GM19468 (cell line): ENCODE data around the gene ZNF385C.

ENCODE experiments used
- ATAC-seq: cut with Tn5 transposase; IDR thresholded peaks from one replicate; pipeline ENCODE4 v1.9.1; 2021; ENCODE audit warnings: mild to moderate bottlenecking, moderate library complexity, moderate number of reproducible peaks; ENCODE audit not compliant: unreplicated experiment; ENCODE audit errors: extremely low read depth

Gene ZNF385C

GRCh38 chr17:42002175-42002791 is 96.0 kb downstream of the ZNF385C start:
- ATAC-seq, result no peak

- no peak for ATAC-seq
Observed at GRCh38 chr17:42001729-42002128, 96.5 kb downstream of the ZNF385C start.

GRCh38 chr17:42000413-42001133 is 97.7 kb downstream of the ZNF385C start:
- ATAC-seq, result no peak

- no peak for ATAC-seq
Observed at GRCh38 chr17:41998497-41998896, 99.8 kb downstream of the ZNF385C start.

- ATAC-seq, result no peak
Observed at GRCh38 chr17:41996855-41997164, 101.5 kb downstream of the ZNF385C start.

- ATAC-seq, result no peak
Observed at GRCh38 chr17:41992576-41992975, 105.7 kb downstream of the ZNF385C start.

- ATAC-seq, result no peak
Observed at GRCh38 chr17:41989702-41990419, 108.4 kb downstream of the ZNF385C start.

- no peak for ATAC-seq
Observed at GRCh38 chr17:41988418-41988817, 109.9 kb downstream of the ZNF385C start.

GRCh38 chr17:41987642-41988041 is 110.6 kb downstream of the ZNF385C start:
- no peak for ATAC-seq

GRCh38 chr17:41986634-41987033 is 111.6 kb downstream of the ZNF385C start:
- ATAC-seq, result no peak

- no peak for ATAC-seq
Observed at GRCh38 chr17:41985919-41986318, 112.4 kb downstream of the ZNF385C start.

- ATAC-seq, result no peak
Observed at GRCh38 chr17:41984454-41984853, 113.8 kb downstream of the ZNF385C start.

GRCh38 chr17:41982026-41982760 is 116.1 kb downstream of the ZNF385C start:
- ATAC-seq, result no peak

GRCh38 chr17:41977991-41978390 is 120.3 kb downstream of the ZNF385C start:
- no peak for ATAC-seq

- no peak for ATAC-seq
Observed at GRCh38 chr17:41976142-41976768, 122.0 kb downstream of the ZNF385C start.
